VCaP (cell line): ENCODE data around the gene GSG1L.

Experiments used
- H3K27ac ChIP-seq: fragments of 450-650 bp; 2 replicates; pipeline ENCODE4 v1.5.1; 2017
- CTCF ChIP-seq: fragments of 450-650 bp; conservative IDR thresholded peaks from 2 replicates; pipeline ENCODE4 v1.5.1; 2017; ENCODE audit warnings: mild to moderate bottlenecking, moderate library complexity

Gene GSG1L

GRCh38 chr16:28090646-28091377 lies 27.3 kb upstream of the GSG1L start:
- TF ChIP-seq CTCF, result peak; percentile 17; the same call in 1 of the 2 replicates
- no peak overlapping the region for H3K27ac ChIP-seq

- no peak for TF ChIP-seq CTCF
- H3K27ac ChIP-seq, result no peak overlapping the region
These were observed 26.5 kb upstream of the GSG1L start for GRCh38 chr16:28089992-28090365.

GRCh38 chr16:28089205-28089991 lies 25.9 kb upstream of the GSG1L start:
- no peak overlapping the region for H3K27ac ChIP-seq
- no peak for TF ChIP-seq CTCF

GRCh38 chr16:28087675-28088300 lies 24.3 kb upstream of the GSG1L start:
- H3K27ac ChIP-seq, result no peak overlapping the region
- no peak for TF ChIP-seq CTCF

GRCh38 chr16:28087140-28087660 lies 23.7 kb upstream of the GSG1L start:
- H3K27ac ChIP-seq, result no peak overlapping the region
- no peak for TF ChIP-seq CTCF

- TF ChIP-seq CTCF, result no peak
- H3K27ac ChIP-seq, result no peak overlapping the region
These were observed 22.9 kb upstream of the GSG1L start for GRCh38 chr16:28086186-28087139.
